H9 (cell line): ENCODE results near the gene SOCS1. TPM values are rescaled to one million over a fixed set of nuclear protein-coding genes. Genes with fewer than 3 reads are reported as not detected.

ENCODE experiments used
- DNase-seq: peaks from one replicate; pipeline ENCODE4 v3.0.0-alpha.2; 2017
- H2AFZ ChIP-seq: one replicate; pipeline ENCODE4 v1.6.1; 2013; ENCODE audit warnings: mild to moderate bottlenecking, low read length, control low read depth, moderate library complexity
- H2AK5ac ChIP-seq: 2 replicates; pipeline ENCODE4 v1.6.1; 2013; ENCODE audit warnings: low read length, control low read depth, mixed read lengths; ENCODE audit not compliant: insufficient read length
- H2BK120ac ChIP-seq: one replicate; pipeline ENCODE4 v1.6.1; 2013; ENCODE audit warnings: low read depth, mild to moderate bottlenecking, low read length, control low read depth, inconsistent platforms; ENCODE audit not compliant: poor library complexity, severe bottlenecking
- H2BK12ac ChIP-seq: 2 replicates; pipeline ENCODE4 v1.6.1; 2013; ENCODE audit warnings: low read length, control low read depth, mixed read lengths, low read depth; ENCODE audit not compliant: insufficient read length
- H2BK15ac ChIP-seq: 2 replicates; pipeline ENCODE4 v1.6.1; 2013; ENCODE audit warnings: low read depth, low read length, control low read depth
- H2BK20ac ChIP-seq: one replicate; pipeline ENCODE4 v1.6.1; 2013; ENCODE audit warnings: low read depth, mild to moderate bottlenecking, low read length, control low read depth, inconsistent platforms; ENCODE audit not compliant: poor library complexity, severe bottlenecking
- H2BK5ac ChIP-seq: 2 replicates; pipeline ENCODE4 v1.6.1; 2013; ENCODE audit warnings: low read length, control low read depth, mixed read lengths; ENCODE audit not compliant: insufficient read length
- H3K14ac ChIP-seq: 2 replicates; pipeline ENCODE4 v1.6.1; 2013; ENCODE audit warnings: low read length, control low read depth; ENCODE audit not compliant: insufficient read depth
- H3K18ac ChIP-seq: 2 replicates; pipeline ENCODE4 v1.6.1; 2013; ENCODE audit warnings: low read depth, mild to moderate bottlenecking, mixed read lengths, low read length, control low read depth; ENCODE audit not compliant: insufficient read length
- H3K23ac ChIP-seq: 2 replicates; pipeline ENCODE4 v1.6.1; 2013; ENCODE audit warnings: low read length, control low read depth, mixed read lengths, low read depth; ENCODE audit not compliant: insufficient read length
- H3K23me2 ChIP-seq: 2 replicates; pipeline ENCODE4 v1.6.1; 2013; ENCODE audit warnings: low read depth, mild to moderate bottlenecking, mixed read lengths, low read length, control low read depth; ENCODE audit not compliant: insufficient read length, poor library complexity, severe bottlenecking
- H3K27ac ChIP-seq: 2 replicates; pipeline ENCODE4 v1.5.1; 2013; ENCODE audit warnings: low read length, control low read depth, mixed read lengths, low read depth; ENCODE audit not compliant: insufficient read length
- H3K27me3 ChIP-seq: 2 replicates; pipeline ENCODE4 v1.6.1; 2013; ENCODE audit warnings: low read length, control low read depth, inconsistent platforms; ENCODE audit not compliant: insufficient read depth
- H3K4ac ChIP-seq: 2 replicates; pipeline ENCODE4 v1.6.1; 2013; ENCODE audit warnings: low read depth, mild to moderate bottlenecking, control low read depth, inconsistent platforms, low read length, moderate library complexity
- H3K4me1 ChIP-seq: 2 replicates; pipeline ENCODE4 v1.6.1; 2013; ENCODE audit warnings: low read length, control low read depth, inconsistent platforms; ENCODE audit not compliant: insufficient read depth
- H3K4me2 ChIP-seq: 2 replicates; pipeline ENCODE4 v1.6.1; 2013; ENCODE audit warnings: low read length, control low read depth, mixed read lengths; ENCODE audit not compliant: insufficient read length, insufficient read depth
- H3K56ac ChIP-seq: 2 replicates; pipeline ENCODE4 v1.6.1; 2013; ENCODE audit warnings: low read depth, mild to moderate bottlenecking, mixed read lengths, low read length, control low read depth; ENCODE audit not compliant: insufficient read length
- H3K79me1 ChIP-seq: 2 replicates; pipeline ENCODE4 v1.6.1; 2013; ENCODE audit warnings: low read depth, mild to moderate bottlenecking, moderate library complexity, low read length, control low read depth, inconsistent platforms; ENCODE audit not compliant: insufficient read depth, poor library complexity, severe bottlenecking
- H3K79me2 ChIP-seq: 2 replicates; pipeline ENCODE4 v1.6.1; 2013; ENCODE audit warnings: low read length, control low read depth, inconsistent platforms; ENCODE audit not compliant: insufficient read depth
- H3K9ac ChIP-seq: 2 replicates; pipeline ENCODE4 v1.6.1; 2013; ENCODE audit warnings: low read length, control low read depth, mixed read lengths; ENCODE audit not compliant: insufficient read length; ENCODE audit errors: extremely low read depth
- H3K9me3 ChIP-seq: one replicate; pipeline ENCODE4 v1.6.1; 2013; ENCODE audit warnings: low read depth, low read length, inconsistent platforms; ENCODE audit not compliant: control insufficient read depth
- H3T11ph ChIP-seq: one replicate; pipeline ENCODE4 v1.6.1; 2013; ENCODE audit warnings: mild to moderate bottlenecking, low read length, control low read depth, inconsistent platforms
- H4K20me1 ChIP-seq: one replicate; pipeline ENCODE4 v1.6.1; 2013; ENCODE audit not compliant: control insufficient read depth, insufficient read length, insufficient read depth
- H4K5ac ChIP-seq: 2 replicates; pipeline ENCODE4 v1.6.1; 2013; ENCODE audit warnings: low read depth, mild to moderate bottlenecking, mixed read lengths, low read length, control low read depth; ENCODE audit not compliant: insufficient read length
- H4K8ac ChIP-seq: replicated peaks from 2 replicates; pipeline ENCODE4 v1.6.1; 2013; ENCODE audit warnings: low read length, control low read depth, mixed read lengths, low read depth; ENCODE audit not compliant: insufficient read length
- H4K91ac ChIP-seq: 2 replicates; pipeline ENCODE4 v1.6.1; 2013; ENCODE audit warnings: low read depth, mild to moderate bottlenecking, moderate library complexity, mixed read lengths, low read length, control low read depth; ENCODE audit not compliant: insufficient read length
- H3K27ac Mint-ChIP-seq, 3 experiments: 2 replicates in 2 of 3; 3 replicates in 1 of 3; pipeline ENCODE4 v1.8.0; 2020 to 2021; ENCODE audit warnings: mixed read lengths in 3 of 3, mild to moderate bottlenecking in 1 of 3, moderate library complexity in 1 of 3
- H3K27me3 Mint-ChIP-seq: 2 replicates; pipeline ENCODE4 v1.8.0; 2021; ENCODE audit warnings: low read depth, mild to moderate bottlenecking, moderate library complexity, mixed read lengths
- H3K36me3 Mint-ChIP-seq, 3 experiments: 2 replicates in 2 of 3; 3 replicates in 1 of 3; pipeline ENCODE4 v1.8.0; 2020 to 2021; ENCODE audit warnings: low read depth in 3 of 3, mixed read lengths in 3 of 3; ENCODE audit not compliant: insufficient read depth in 1 of 3
- H3K4me1 Mint-ChIP-seq, 2 experiments: 2 replicates each; pipeline ENCODE4 v1.8.0; 2020; ENCODE audit warnings: mixed read lengths in 2 of 2
- H3K4me3 Mint-ChIP-seq, 2 experiments: 2 replicates in 1 of 2; 3 replicates in 1 of 2; pipeline ENCODE4 v1.8.0; 2020 to 2021; ENCODE audit warnings: mild to moderate bottlenecking in 2 of 2, mixed read lengths in 2 of 2, moderate library complexity in 1 of 2
- H3K9me3 Mint-ChIP-seq, 2 experiments: 2 replicates in 1 of 2; 3 replicates in 1 of 2; pipeline ENCODE4 v1.8.0; 2020; ENCODE audit warnings: mild to moderate bottlenecking in 2 of 2, mixed read lengths in 2 of 2, moderate library complexity in 1 of 2
- CTCF ChIP-seq: fragments of 200-600 bp; sonication (generic); conservative IDR thresholded peaks from 3 replicates; pipeline ENCODE4 v1.8.0; 2021; ENCODE audit warnings: antibody characterized with exemption, mild to moderate bottlenecking
- WGBS: extraction: QIAGEN DNeasy Blood & Tissue Kit; methylation state at CpG from one replicate; pipeline ENCODE4 v1.1.7; 2013; ENCODE audit warnings: missing lambda C conversion rate, low lambda C conversion rate, mixed read lengths; ENCODE audit not compliant: insufficient read length; ENCODE audit errors: extremely low coverage; 5-methylcytosine and 5-hydroxymethylcytosine counted together
- total RNA-seq: library from RNA; stranded (reverse); gene quantifications from 2 replicates; pipeline ENCODE4 v1.2.1, GENCODE V29; 2021

SOCS1 gene
- total RNA-seq, 1 experiment from 2014 or later = 11.0 TPM

DNA sequence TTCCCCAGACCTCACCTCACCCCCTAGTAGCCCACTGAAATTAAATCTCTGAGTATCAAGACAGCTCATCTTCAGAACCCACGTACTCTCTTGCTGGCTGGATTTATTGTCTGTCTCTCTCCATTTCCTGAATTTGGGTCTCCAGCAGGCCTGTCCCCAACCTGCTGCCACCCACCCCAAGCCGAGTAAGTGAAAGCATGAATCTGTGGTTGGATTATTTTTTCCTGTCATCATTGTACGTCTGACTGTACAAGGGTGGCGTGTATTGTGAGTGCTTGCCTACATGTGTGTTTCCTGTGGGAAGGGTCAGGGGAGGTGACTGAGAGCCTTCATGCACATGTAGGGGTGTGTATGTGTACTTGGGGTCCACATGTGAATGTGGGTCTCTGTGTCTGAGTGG, 7.7 kb upstream of the SOCS1 start:
- H2BK12ac ChIP-seq = no peak overlapping the region
- no peak overlapping the region for H2BK5ac ChIP-seq
- no peak overlapping the region for H3K27ac Mint-ChIP-seq
- no peak overlapping the region for H2AK5ac ChIP-seq
- no peak overlapping the region for H3K4me2 ChIP-seq
- no peaks in the 10 kb centered on the region for H4K20me1 ChIP-seq
- H3K23ac ChIP-seq = no peak overlapping the region
- no peaks in the 10 kb centered on the region for H3K27me3 ChIP-seq
- no peak overlapping the region for H2BK15ac ChIP-seq
- H3K14ac ChIP-seq = no peak overlapping the region
- H3K9me3 ChIP-seq = no peaks in the 10 kb centered on the region
- peaks cover 7 to 10% of the 10 kb centered on the region in 2 experiments for H3K4me1 Mint-ChIP-seq
- H3K36me3 Mint-ChIP-seq = no peaks in the 10 kb centered on the region
- H3K27ac ChIP-seq = no peak overlapping the region
- no peak for TF ChIP-seq CTCF
- H4K91ac ChIP-seq = no peak overlapping the region
- no peaks in the 10 kb centered on the region for H3K23me2 ChIP-seq
- WGBS = no CpG with 5 or more reads among the region's 4 CpGs
- H3K4me1 ChIP-seq = peaks cover 5% of the 10 kb centered on the region; the same call in 1 of the 2 replicates
- no peak overlapping the region for H2BK120ac ChIP-seq
- no peak overlapping the region for H3K18ac ChIP-seq
- H3T11ph ChIP-seq = no peak overlapping the region
- no peaks in the 10 kb centered on the region for H3K9me3 Mint-ChIP-seq
- no peak overlapping the region for H4K8ac ChIP-seq
- no peak overlapping the region for H4K5ac ChIP-seq
- H3K79me2 ChIP-seq = no peaks in the 10 kb centered on the region
- H3K79me1 ChIP-seq = no peaks in the 10 kb centered on the region
- H3K27me3 Mint-ChIP-seq = no peaks in the 10 kb centered on the region; the same call in none of the 2 replicates
- no peak overlapping the region for H3K56ac ChIP-seq
- no peak overlapping the region for H2AFZ ChIP-seq
- no peak overlapping the region for H3K4me3 Mint-ChIP-seq
- H3K4ac ChIP-seq = no peak overlapping the region
- no peak overlapping the region for H3K9ac ChIP-seq
- H2BK20ac ChIP-seq = no peak overlapping the region
- DNase-seq = no peak
